ENCODE data around the gene ST8SIA5. TPM values are rescaled to one million over a fixed set of nuclear protein-coding genes. Genes with fewer than 3 reads are reported as not detected.

ST8SIA5 gene
- total RNA-seq, 1 experiment from 2014 or later = not detected

- no peak for DNase-seq (ENCODE audit: extremely low read depth, low read depth)
Observed at GRCh38 chr18:46715062-46715461, 41.8 kb downstream of the ST8SIA5 start.

GRCh38 chr18:46712406-46712805 is 44.4 kb downstream of the ST8SIA5 start:
- no peak for DNase-seq (ENCODE audit: extremely low read depth, low read depth)

- DNase-seq (ENCODE audit: extremely low read depth, low read depth) = no peak
Observed at GRCh38 chr18:46711444-46711863, 45.4 kb downstream of the ST8SIA5 start.

- no peak for DNase-seq (ENCODE audit: extremely low read depth, low read depth)
Observed at GRCh38 chr18:46706968-46707367, 49.9 kb downstream of the ST8SIA5 start.

GRCh38 chr18:46705521-46705920 is 51.3 kb downstream of the ST8SIA5 start:
- no peak for DNase-seq (ENCODE audit: extremely low read depth, low read depth)

- DNase-seq (ENCODE audit: extremely low read depth, low read depth) = no peak
Observed at GRCh38 chr18:46704816-46705215, 52.0 kb downstream of the ST8SIA5 start.

- no peak for DNase-seq (ENCODE audit: extremely low read depth, low read depth)
Observed at GRCh38 chr18:46704189-46704588, 52.7 kb downstream of the ST8SIA5 start.

GRCh38 chr18:46702471-46702870 is 54.4 kb downstream of the ST8SIA5 start:
- no peak for DNase-seq (ENCODE audit: extremely low read depth, low read depth)

- no peak for DNase-seq (ENCODE audit: extremely low read depth, low read depth)
Observed at GRCh38 chr18:46700066-46700824, 56.6 kb downstream of the ST8SIA5 start.

GRCh38 chr18:46696702-46697101 is 60.2 kb downstream of the ST8SIA5 start:
- DNase-seq (ENCODE audit: extremely low read depth, low read depth) = no peak

GRCh38 chr18:46696268-46696667 is 60.6 kb downstream of the ST8SIA5 start:
- no peak for DNase-seq (ENCODE audit: extremely low read depth, low read depth)

GRCh38 chr18:46693996-46694395 is 62.9 kb downstream of the ST8SIA5 start:
- no peak for DNase-seq (ENCODE audit: extremely low read depth, low read depth)

GRCh38 chr18:46688853-46689525 is 67.9 kb downstream of the ST8SIA5 start:
- DNase-seq (ENCODE audit: extremely low read depth, low read depth) = no peak

- no peak for DNase-seq (ENCODE audit: extremely low read depth, low read depth)
Observed at GRCh38 chr18:46686186-46686585, 70.7 kb downstream of the ST8SIA5 start.

GRCh38 chr18:46683252-46683651 is 73.6 kb downstream of the ST8SIA5 start:
- no peak for DNase-seq (ENCODE audit: extremely low read depth, low read depth)

GRCh38 chr18:46680784-46681695 is 75.8 kb downstream of the ST8SIA5 start:
- no peak for DNase-seq (ENCODE audit: extremely low read depth, low read depth)

GRCh38 chr18:46679846-46680598 is 76.8 kb downstream of the ST8SIA5 start:
- no peak for DNase-seq (ENCODE audit: extremely low read depth, low read depth)

GRCh38 chr18:46678785-46679399 is 78.0 kb downstream of the ST8SIA5 start:
- DNase-seq (ENCODE audit: extremely low read depth, low read depth) = no peak

- DNase-seq (ENCODE audit: extremely low read depth, low read depth) = no peak
Observed at GRCh38 chr18:46678041-46678440, 78.8 kb downstream of the ST8SIA5 start.

- DNase-seq (ENCODE audit: extremely low read depth, low read depth) = no peak
Observed at GRCh38 chr18:46677611-46678010, 79.2 kb downstream of the ST8SIA5 start.
